Measurements from ENCODE around the gene LPP.

Gene LPP

DNA sequence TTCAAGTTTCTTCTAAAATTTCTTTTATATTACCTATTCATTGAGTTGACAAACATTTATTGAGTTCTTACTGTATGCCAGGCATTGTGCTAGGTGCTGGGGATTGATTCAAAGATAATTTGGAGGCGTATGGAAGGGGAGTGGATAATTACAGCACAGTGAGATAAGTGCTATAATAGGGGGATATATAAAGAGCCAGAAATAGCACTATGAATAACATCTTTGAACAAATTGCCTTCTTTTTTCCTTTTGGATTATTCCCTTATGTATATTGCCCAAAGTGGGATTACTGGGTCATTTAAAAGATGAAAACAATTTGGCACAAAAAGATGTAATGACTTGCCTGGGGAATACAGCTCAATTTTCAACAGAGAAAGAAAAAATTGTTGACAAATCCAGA is 64.6 kb downstream of the LPP start:
- TF ChIP-seq POLR2A (IDR thresholded peaks at IDR 0.05; ENCODE audit: low read length), result no peak
- no peak for TF ChIP-seq GATA1 (IDR thresholded peaks at IDR 0.05; ENCODE audit: low read depth, low read length)

DNA sequence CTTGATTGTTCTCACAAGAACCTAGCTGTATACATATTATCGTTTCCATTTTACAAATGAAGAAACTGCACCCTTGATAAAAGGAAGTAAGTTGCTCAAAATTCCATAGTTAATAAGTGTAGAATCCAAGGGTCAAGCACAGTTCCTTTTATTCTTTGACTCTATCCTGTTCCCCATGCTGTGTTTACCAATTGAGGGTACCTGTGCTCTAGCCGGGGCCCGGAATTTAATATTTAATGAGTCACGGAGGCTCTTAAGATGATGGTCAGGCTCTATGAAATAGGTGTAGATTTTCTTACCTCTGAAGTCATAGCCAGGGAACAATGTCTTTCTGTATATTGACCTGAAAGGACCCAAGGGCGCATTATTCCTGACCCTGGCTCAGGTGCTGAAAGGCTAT is 65.2 kb downstream of the LPP start:
- TF ChIP-seq POLR2A (IDR thresholded peaks at IDR 0.05; ENCODE audit: low read length) (no peak), GATA1 (IDR thresholded peaks at IDR 0.05; ENCODE audit: low read depth, low read length) (no peak)
- no peak for DNase-seq

More for the DNA sequence above, 64.6 kb downstream of the LPP start:
- DNase-seq, result no peak

DNA sequence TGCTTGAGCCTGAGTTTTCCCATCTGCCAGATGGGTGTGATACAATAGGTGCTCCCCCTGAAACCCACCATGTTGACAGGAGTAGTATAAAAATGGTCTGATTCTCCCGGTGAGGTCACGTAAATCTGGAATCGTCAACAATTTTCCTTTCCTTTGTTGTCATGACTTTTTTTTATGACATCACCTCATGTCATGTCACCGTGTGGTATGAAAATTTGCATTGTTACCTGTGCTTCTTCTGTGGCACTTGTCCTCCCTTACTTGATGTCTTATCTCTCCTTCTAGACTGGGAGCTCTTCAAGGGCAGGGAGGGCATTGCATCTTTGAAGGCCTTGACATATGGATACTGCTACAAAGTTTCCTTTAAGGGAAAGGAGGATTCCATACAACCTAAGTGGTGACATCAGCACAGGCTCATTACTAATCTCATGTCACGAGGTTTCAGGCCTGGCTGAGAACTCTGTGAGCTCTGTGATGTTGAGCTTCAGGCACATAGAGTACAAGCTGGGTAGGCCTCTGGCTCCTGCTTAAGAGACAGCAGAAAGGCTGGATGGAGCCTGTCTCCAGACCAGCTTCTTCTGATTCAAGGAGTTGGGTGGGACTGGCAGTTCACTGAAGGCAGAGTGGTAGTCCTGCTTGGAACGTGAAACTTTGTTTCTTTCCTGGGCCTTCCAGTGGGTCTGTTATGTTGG is 66.3 kb downstream of the LPP start:
- TF ChIP-seq POLR2A (IDR thresholded peaks at IDR 0.05; ENCODE audit: low read length) (no peak), GATA1 (IDR thresholded peaks at IDR 0.05; ENCODE audit: low read depth, low read length) (no peak)
- DNase-seq, result no peak

DNA sequence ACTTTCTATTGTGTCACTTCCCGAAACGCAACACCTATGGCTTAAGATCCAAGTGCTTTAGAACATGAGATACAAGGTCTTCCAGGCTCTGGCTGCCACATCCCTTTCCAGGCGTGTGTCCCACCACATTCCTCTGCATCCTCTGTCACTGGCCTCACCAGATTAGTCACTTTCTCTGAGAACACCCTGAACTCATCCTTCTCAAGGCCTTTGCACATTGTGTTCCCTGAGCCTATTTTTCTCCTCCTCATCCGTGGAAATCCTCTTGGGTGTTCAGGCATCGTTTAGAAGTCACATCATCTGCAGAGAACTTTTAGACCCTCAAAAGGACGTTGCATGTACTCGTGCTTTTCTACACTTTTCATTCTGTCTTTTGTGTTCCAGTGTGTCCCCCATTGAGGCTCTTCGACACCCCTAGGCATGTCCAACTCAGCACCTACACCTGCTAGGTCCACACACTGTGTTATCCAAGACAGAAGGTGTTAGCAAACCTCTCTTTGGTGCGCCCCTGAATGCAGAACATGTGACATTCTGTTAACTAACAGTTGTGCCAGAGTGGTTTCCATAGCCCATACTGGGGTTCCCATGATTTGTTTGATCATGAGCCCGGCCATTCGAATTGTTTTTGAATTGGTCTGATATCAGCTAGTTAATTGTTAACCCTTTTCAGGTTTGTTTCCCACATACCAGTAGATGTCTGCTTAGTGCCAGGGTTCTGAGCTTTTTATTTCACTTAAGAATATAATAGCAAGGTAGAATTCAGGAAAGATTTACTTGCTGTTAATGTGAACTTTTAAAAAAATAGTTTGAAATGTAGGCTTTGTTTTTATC is 67.2 kb downstream of the LPP start:
- no peak for TF ChIP-seq POLR2A (IDR thresholded peaks at IDR 0.05; ENCODE audit: low read length)
- no peak for TF ChIP-seq GATA1 (IDR thresholded peaks at IDR 0.05; ENCODE audit: low read depth, low read length)
- DNase-seq, result no peak

DNA sequence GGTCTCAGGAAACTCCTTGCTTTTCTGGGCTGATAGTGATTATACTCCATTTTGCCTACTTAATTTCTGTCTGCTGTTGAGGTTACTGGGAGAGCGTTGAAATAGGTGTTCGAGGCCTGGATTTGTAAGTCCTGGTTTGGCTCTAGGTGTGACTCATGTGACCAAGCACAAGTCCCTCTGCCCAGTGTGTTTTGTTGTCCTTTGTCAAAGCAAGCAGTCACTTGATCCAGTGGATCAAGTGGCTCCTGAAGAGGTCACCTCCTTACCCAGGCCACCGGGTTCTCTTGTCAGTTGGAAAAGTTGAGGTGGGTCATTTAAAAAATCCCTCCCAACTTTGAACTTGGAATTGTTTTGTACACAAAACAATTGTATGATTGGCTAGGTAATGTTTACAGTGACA is 70.0 kb downstream of the LPP start:
- TF ChIP-seq GATA1 (IDR thresholded peaks at IDR 0.05; ENCODE audit: low read depth, low read length), result no peak
- no peak for TF ChIP-seq POLR2A (IDR thresholded peaks at IDR 0.05; ENCODE audit: low read length)
- DNase-seq, result no peak

DNA sequence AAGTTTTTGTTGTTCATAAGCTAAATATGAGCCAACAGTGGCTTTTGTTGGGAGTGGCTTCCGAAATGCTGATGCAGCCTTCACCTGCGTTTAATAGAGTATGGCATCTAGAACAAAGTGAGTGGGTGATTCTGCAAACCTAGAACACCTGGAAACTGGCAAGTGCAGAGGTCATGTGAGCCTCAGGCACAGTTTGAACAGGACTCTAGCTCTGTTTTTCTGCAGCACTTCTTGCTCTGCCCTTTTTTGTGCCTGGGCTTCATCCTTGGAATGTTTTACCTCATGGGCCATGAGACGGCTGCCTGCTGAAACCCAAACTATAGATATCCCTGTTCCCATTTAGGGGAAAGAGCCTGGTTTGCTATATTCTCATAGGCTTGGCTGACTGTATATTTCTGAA is 73.5 kb downstream of the LPP start:
- no peak for DNase-seq
- TF ChIP-seq GATA1 (IDR thresholded peaks at IDR 0.05; ENCODE audit: low read depth, low read length) (no peak), POLR2A (IDR thresholded peaks at IDR 0.05; ENCODE audit: low read length) (no peak)

DNA sequence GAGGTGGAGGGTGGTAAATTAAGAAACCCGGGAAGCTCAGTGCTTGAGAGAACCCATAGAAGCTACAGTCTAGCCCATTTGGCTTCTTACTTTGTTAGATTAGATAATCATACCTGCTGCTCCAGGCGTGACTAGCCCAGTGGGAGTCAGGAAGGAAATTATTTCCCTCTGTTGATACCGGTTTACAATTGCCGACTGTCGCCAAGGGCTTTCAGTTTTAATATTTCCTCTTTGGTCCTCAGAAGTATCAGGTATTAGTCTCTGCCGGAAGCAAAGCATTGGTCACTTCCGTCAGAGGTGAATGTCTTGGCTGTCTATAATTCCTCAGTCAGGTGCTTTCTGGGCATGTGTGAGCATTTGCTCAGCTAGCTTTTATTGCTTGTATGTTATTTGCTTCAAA is 75.2 kb downstream of the LPP start:
- TF ChIP-seq POLR2A (IDR thresholded peaks at IDR 0.05; ENCODE audit: low read length) (no peak), GATA1 (IDR thresholded peaks at IDR 0.05; ENCODE audit: low read depth, low read length) (no peak)
- DNase-seq, result no peak

DNA sequence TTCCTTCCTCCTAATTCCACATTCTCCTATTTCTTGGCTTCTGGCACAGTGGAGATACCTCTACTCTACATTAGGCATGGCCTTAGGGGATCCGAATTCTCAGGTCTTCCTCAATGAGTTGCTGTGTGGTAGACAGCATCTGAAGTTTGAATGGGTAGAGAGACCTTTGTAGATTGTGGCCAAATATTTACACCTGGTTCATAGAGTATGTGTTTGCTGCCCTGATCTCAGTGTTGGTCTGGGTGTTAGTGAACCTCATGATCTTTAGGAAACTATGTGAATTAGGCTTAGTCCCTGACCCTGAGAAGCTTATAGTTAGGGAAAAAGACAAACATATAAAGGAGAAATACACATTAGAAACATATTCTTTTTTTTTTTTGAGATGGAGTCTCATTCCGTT is 75.8 kb downstream of the LPP start:
- DNase-seq, result no peak
- no peak for TF ChIP-seq POLR2A (IDR thresholded peaks at IDR 0.05; ENCODE audit: low read length)

DNA sequence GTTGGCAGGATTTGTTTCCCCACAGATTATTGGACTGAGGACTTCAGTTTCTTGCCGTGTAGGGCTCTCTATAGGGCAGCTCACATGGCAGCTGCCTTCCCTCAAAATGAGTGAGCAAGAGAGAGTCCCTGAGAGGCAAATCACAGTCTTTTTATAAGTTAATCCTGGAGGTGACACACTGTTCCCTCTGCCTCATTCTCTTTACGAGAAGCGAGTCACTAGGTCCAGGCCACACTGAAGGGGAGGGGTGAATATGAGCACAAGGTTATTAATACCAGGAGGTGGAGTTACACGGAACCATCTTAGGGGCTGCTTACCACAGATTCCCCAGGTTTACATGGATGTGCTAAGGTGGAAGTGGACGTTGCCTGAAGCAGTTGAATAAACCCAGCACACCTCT is 77.0 kb downstream of the LPP start:
- no peak for DNase-seq
- no peak for TF ChIP-seq GATA1 (IDR thresholded peaks at IDR 0.05; ENCODE audit: low read depth, low read length)
- TF ChIP-seq POLR2A (IDR thresholded peaks at IDR 0.05; ENCODE audit: low read length), result no peak

DNA sequence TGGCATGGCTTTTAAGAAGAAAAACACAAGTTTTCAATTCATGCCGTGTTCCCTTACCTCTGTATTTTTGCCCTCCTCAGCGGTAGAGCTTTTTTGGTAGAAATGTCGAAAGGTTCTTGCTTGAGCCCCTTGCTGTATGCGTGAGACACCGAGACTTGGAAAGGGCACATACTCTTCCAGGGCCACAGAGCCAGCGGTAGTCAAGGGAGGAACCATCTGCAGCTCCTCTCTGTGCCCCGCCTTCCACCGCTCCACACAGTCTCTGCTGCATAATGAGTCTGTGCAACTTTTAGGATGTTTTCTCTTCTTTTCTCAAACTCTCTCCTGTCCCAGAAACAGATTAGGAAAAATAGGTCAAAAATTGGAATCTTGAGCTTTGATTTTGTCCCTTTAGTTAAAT is 77.5 kb downstream of the LPP start:
- no peak for DNase-seq
- no peak for TF ChIP-seq GATA1 (IDR thresholded peaks at IDR 0.05; ENCODE audit: low read depth, low read length)
- no peak for TF ChIP-seq POLR2A (IDR thresholded peaks at IDR 0.05; ENCODE audit: low read length)

DNA sequence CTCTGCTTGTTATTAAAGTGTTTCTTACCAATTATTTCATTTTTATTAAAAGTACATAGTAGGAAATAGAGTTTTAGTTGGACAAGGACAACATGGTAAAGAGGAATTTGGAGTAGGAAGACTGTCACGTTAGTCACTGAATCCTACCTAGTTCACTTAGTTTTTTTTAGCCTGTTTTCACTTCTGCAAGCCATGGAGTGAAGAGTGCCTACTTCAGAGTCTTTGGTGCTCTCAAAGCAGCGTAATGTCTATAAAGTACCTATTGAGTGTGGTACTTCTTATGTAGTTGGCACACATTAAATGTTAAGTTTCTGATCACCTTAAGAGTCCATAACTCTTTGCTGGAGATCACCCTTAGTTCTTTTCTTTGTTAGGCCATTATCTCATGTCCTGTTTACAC is 78.7 kb downstream of the LPP start:
- no peak for TF ChIP-seq POLR2A (IDR thresholded peaks at IDR 0.05; ENCODE audit: low read length)
- TF ChIP-seq GATA1 (IDR thresholded peaks at IDR 0.05; ENCODE audit: low read depth, low read length), result no peak
- no peak for DNase-seq

DNA sequence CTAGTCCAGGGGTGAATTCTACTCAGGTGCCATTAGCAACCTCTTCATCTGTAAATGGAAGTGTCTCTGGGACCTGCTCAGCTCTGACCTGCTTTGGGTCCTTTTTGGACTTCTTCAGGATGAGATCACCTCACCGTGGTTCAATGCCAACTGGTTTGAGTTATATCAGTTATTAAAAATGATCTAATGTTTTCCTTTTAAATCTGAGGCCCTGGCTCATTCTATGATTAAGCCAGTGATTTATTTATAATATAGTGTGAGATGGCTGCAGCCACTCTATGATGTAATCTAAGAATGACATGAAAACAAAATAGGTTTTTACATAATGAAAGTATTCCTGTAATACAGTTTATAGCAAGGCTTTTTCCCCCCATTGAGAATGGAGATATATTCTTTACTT is 79.4 kb downstream of the LPP start:
- no peak for DNase-seq
- TF ChIP-seq POLR2A (IDR thresholded peaks at IDR 0.05; ENCODE audit: low read length), result no peak
- TF ChIP-seq GATA1 (IDR thresholded peaks at IDR 0.05; ENCODE audit: low read depth, low read length), result no peak

DNA sequence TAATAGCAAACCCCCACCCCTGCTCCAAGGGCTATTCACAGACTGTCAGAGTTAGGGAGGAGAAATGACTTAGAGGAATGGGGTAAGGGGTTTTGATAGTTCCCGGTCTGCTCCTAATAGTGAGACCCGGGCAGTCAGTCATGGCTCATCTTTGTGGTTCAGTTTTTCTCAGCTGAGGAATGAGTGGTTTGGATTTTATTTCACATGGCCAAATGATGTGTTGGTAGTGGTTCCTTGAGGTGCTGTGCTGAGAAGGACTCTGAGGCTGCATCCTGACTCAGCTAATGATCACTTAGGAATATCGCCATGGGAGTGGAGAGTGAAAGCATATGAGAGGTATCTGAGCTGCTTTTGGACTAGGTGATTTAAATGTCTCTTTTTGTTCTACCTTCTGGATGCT is 80.2 kb downstream of the LPP start:
- TF ChIP-seq POLR2A (IDR thresholded peaks at IDR 0.05; ENCODE audit: low read length), result no peak
- no peak for TF ChIP-seq GATA1 (IDR thresholded peaks at IDR 0.05; ENCODE audit: low read depth, low read length)
- no peak for DNase-seq

DNA sequence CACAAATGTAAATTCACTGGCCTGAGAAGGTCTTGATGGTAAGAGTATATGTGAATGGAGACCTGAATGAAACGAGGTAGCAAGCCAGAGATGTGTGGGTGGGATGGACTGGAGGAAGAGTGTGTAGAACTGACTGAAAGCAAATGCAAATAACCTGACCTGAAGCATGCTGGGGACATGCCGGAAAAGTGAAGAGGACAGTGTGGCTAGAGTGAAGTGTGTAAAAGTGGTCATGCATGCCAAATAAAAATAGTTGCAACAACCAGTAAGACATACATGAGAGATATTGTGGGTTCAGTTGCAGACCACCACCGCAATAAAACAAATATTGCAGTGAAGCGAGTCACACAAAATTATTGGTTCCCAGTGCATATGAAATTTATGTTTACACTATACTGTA is 82.3 kb downstream of the LPP start:
- TF ChIP-seq GATA1 (IDR thresholded peaks at IDR 0.05; ENCODE audit: low read depth, low read length), result no peak
- DNase-seq, result no peak

DNA sequence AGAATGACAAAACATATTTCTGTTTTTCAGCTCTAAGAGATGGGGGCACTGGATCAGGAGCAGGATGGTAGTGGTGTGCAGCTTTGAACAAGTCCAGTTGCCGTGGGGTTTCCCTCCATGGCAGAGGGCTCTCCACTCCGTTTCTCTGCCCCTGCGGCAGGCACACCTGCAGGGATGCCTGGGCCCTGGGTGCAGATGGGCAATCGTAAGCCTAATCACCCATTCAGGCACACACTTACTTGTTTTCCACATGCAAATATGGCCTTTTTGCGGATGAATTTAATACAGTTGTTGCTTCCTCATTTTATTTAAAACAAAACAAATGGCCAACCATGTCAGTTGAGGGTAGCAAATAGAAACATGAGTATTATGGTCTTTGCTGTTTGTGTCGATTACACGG is 85.1 kb downstream of the LPP start:
- DNase-seq, result no peak
- TF ChIP-seq GATA1 (IDR thresholded peaks at IDR 0.05; ENCODE audit: low read depth, low read length) (no peak), POLR2A (IDR thresholded peaks at IDR 0.05; ENCODE audit: low read length) (no peak)
